ENCODE measurements around the gene NOTCH1.

GRCh38 chr9:136486823-136487620 is 58.8 kb downstream of the NOTCH1 start:
- TF ChIP-seq CTCF (IDR thresholded peaks at IDR 0.05) (no peak), POLR2A (IDR thresholded peaks at IDR 0.05) (no peak)
